SK-N-SH treated with all-trans-retinoic acid at 6 μM for 48 hours (cell line): Measurements from ENCODE around the gene FLT1.

Experiments
- CREB5 ChIP-seq: fragments of 250-450 bp; sonication (Bioruptor Pico); IDR thresholded peaks from 2 replicates; pipeline ENCODE4 v1.5.1; 2020; ENCODE audit warnings: low read depth, mild to moderate bottlenecking, moderate library complexity
- CSDC2 ChIP-seq: fragments of 250-450 bp; sonication (Bioruptor Pico); IDR thresholded peaks from 2 replicates; pipeline ENCODE4 v1.5.0; 2020; ENCODE audit warnings: mild to moderate bottlenecking, moderate library complexity
- OSR1 ChIP-seq: fragments of 250-450 bp; sonication (Bioruptor Pico); IDR thresholded peaks from 2 replicates; pipeline ENCODE4 v1.8.0; 2022; ENCODE audit warnings: moderate library complexity, mild to moderate bottlenecking, inconsistent platforms
- ZFP3 ChIP-seq: fragments of 250-450 bp; sonication (Bioruptor Pico); IDR thresholded peaks from 2 replicates; pipeline ENCODE4 v1.5.0; 2020; ENCODE audit warnings: mild to moderate bottlenecking, moderate library complexity

- TF ChIP-seq CREB5 (CRISPR knock-in tag), result no peak
- TF ChIP-seq CSDC2 (CRISPR knock-in tag), result no peak
- TF ChIP-seq ZFP3 (CRISPR knock-in tag), result no peak
- TF ChIP-seq OSR1 (CRISPR knock-in tag), result no peak
These were observed 49.1 kb upstream of the FLT1 start for GRCh38 chr13:28544026-28544425.
